Tibial nerve (tissue), 3 donors: ENCODE measurements around the gene PSMC3.

Source experiments
- POLR2A ChIP-seq, 2 donors: fragments of 450-650 bp; IDR thresholded peaks; one replicate each; pipeline ENCODE4 v1.6.1; 2017; ENCODE audit warnings: antibody characterized with exemption in 2 of 2, mild to moderate bottlenecking in 2 of 2, moderate library complexity in 2 of 2
- TF ChIP-seq, protein P1 (sequence below), 5 experiments: fragments of 200-600 bp in 3 of 5; fragments of 450-650 bp in 2 of 5; sonication (generic) in 3 of 5; IDR thresholded peaks; one replicate each; pipeline ENCODE4 v1.5.1; 2016 to 2019; ENCODE audit warnings: antibody characterized with exemption in 5 of 5, mild to moderate bottlenecking in 3 of 5, moderate library complexity in 2 of 5

DNA sequence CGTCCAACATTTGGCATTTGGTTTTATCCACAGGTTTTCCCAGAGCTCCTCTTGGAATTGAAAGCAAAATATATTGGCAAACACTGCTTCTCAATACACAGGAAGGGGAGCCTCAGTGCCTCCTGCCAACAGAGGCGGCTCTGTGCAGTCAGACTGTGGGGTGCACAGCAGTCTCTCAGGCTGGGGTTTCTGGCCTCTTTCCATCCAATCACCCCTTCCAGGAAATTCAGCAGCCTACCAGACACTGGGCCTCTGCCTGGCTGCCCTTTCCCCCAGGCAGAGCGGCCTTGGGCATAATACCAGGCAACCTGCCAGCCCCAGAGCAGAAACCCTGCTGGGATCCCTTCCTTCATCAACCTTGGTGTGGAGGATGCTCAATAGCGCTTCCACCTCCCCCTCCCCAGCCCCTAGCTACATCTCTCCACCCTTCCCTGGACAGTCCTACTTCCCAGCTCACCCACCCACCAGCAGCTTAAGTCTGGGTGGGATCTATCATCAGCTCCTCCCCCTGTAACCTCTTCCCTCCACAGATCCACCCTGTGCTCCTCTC is 40.5 kb upstream of the PSMC3 start:
- TF ChIP-seq POLR2A (IDR thresholded peaks at IDR 0.05) = no peak
- TF ChIP-seq, protein P1, sequence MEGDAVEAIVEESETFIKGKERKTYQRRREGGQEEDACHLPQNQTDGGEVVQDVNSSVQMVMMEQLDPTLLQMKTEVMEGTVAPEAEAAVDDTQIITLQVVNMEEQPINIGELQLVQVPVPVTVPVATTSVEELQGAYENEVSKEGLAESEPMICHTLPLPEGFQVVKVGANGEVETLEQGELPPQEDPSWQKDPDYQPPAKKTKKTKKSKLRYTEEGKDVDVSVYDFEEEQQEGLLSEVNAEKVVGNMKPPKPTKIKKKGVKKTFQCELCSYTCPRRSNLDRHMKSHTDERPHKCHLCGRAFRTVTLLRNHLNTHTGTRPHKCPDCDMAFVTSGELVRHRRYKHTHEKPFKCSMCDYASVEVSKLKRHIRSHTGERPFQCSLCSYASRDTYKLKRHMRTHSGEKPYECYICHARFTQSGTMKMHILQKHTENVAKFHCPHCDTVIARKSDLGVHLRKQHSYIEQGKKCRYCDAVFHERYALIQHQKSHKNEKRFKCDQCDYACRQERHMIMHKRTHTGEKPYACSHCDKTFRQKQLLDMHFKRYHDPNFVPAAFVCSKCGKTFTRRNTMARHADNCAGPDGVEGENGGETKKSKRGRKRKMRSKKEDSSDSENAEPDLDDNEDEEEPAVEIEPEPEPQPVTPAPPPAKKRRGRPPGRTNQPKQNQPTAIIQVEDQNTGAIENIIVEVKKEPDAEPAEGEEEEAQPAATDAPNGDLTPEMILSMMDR (IDR thresholded peaks at IDR 0.05) = no peak
